Activated CD4-positive, alpha-beta T cell treated with anti-CD3 and anti-CD28 coated beads, Interleukin-2, amount 50 U/mL, for 48 hours (primary cell): ENCODE data around the gene ANKH.

Source experiments
- DNase-seq, 2 experiments: peaks; one replicate each; pipeline ENCODE4 v3.0.0-alpha.2; 2020

The ANKH gene

GRCh38 chr5:14730881-14731280 lies 140.7 kb downstream of the ANKH start:
- no peak for DNase-seq

- DNase-seq, result no peak
These were observed 141.1 kb downstream of the ANKH start for GRCh38 chr5:14730466-14730865.

DNA sequence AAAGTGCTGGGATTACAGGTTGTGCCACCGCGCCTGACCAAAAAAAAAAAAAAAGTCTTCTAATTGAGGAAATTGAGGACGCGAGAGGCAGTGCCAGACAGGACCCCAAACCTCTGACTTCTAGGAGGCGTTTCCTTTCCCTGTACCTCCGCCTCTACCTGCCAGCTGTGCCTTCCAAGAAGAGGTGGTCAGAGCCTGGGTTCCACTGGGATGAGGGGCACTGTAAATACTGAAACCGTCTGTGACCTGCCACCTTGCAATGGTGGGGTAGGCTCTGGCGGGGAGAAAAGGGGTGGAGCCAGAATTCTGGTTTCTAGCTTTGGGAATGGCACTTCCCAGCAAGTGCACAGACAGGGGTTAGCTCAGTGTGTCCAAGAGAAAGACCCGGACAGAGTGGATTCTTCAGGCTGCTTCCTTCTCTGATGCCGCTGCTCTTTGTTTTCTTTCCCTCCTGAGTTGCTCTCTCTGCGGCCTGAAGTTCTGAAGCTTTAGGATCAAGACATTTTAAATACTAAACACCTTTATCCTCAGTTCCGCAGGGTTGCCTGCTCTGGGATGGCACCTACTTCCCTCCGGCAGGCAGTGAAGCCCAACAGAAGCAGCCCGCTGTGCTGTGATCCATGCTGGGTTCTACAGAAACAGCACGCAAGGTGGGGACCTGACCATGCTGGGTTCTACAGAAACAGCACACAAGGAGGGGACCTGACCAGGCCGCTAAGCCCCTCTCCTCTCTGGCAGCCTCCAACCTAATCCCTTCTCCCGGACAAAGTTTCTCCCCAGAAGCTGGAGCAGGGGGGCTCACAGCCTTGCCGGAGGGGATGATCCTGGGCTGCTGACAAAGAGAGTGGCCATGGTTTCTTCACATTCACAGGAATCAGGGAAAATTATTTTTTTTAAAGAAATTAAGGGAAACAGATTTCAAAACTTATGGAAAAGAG lies 141.9 kb downstream of the ANKH start:
- DNase-seq, result no peak

GRCh38 chr5:14728459-14728938 lies 143.1 kb downstream of the ANKH start:
- no peak for DNase-seq

DNA sequence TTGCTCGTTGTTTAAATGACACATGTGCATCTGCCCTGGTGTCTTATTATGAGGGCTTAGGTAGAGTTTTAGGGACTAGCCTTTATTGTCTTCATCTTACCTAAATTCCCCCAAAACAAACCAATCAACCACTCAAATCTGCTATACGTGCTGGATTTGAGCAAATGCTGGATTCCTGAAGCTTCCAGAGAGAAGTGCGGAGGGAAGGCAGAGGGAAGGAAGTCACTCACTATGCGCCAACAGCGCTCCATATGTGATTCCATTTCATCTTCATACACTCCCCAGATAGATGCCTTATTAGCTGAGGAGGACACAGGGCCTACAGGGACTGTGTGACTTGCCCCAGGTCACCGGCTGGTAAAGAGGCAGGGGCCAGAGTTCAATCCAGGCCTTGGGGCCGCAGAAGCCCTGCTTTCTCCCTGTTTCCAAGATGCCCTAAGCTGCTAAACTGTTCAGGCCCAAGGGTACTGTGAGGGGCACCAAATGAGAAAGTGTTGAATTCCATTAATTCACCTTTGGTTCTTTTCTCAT lies 143.6 kb downstream of the ANKH start:
- DNase-seq, result no peak

DNA sequence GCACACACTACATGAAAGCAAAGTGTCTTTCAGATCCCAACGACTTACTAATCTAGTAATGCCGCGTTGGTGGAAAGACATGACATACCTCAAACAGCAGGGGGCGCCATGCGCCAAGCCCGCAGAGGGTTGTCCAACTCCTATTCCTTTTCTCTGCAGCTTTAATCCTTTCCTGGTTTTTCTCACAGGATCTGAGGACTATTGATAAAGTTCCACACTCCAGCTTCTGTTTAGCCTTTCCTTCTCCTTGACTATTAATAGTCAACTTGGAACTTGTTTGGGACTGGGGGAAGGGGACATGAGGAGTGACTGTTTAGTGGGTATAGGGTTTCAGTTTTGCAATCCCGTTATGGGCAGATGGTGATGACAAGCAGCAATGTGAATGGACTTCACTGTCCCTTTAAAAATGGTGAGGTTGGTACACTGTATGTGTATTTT lies 144.1 kb downstream of the ANKH start:
- peak; percentile 75 to 81 for DNase-seq

- no peak for DNase-seq
These were observed 145.3 kb downstream of the ANKH start for GRCh38 chr5:14726066-14726838.

DNA sequence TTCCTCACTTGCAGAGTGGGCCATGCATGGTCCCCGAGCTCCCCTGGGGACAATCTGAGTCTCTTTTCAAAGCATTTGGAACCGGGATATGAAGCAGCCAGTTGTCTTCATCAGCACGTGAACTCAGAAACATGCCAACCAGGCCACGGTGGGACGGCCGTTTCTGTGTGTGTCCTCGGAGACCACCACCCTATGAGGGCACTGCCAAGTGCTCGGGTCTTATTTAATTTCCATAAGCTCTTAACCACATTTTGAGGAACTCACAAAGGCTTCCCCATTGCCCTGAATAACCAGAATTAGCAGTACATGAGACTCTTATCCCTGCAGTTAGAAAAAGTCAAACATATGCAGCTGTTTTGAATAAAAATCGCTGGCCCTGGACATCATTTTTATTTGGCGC lies 146.9 kb downstream of the ANKH start:
- DNase-seq, result no peak

DNA sequence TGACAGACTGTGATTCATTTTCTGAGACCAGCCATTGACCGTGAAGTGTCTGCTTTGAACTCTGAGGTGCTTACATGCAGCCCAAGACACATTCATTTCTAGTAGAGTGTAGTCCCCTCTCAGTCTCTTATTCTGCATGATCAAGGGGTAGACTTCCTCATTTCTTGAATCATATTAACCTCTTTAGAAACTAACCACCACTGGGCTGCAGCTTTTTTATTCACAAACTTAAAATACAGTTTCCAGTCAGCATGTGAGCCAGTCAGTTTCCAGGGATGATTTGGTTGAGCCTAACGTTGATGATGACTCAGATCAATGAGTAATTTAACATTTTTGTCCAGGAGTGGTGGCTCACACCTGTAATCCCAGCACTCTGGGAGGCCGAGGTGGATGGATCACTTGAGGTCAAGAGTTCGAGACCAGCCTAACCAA lies 147.9 kb downstream of the ANKH start:
- peak in 1 of 2 experiments; percentile 23 for DNase-seq

DNA sequence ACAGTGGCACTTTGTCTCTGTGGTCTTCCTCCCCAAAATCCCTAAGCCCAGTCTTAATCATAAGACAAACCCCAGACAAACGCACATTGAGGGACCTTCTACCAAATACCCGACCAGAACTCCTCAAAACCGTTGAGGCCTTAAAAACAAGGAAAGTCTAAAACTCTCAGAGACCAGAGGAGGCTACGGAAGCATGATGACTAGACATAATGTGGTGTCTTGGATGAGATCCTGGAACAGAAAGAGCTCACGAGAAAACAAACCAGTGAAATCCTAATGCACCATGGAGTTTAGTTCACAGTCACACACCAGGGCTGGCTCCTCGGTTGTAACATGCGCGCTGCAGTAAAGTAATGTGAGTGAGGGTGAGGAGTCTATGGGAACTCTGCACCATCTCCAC lies 148.7 kb downstream of the ANKH start:
- DNase-seq, result no peak

DNA sequence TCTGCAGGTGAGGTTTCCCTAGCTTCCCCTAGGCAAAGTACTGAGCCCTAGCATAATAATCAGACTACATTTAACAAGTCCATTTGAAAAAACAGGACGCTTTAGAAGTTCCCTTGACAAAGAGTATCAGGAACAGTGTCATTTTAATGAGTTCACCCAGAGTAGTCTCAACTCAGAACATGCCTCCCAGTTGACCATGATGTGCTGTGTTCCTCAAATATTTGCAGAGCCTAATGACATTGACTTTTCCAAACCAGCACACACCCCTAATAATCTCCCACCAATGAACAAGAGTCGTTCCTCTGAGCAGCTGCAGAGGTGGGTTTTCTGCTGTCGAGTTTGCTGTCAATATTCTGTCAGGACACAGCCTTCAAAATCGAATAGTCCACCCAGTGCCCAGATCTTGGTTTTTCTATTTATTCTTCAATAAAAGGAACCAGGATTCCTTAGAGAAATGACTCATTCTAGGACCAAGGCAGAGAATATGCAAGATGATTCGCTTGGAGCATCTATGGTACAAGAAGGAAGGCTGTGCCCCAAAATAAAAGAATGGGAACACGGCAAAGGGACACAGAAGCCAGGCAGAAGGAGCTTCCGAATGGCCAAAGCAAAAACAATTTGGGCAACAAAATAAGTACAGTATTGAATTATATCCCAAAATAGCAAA lies 149.5 kb downstream of the ANKH start:
- no peak for DNase-seq

- DNase-seq, result no peak
These were observed 151.2 kb downstream of the ANKH start for GRCh38 chr5:14720236-14720923.

- DNase-seq, result no peak
These were observed 152.8 kb downstream of the ANKH start for GRCh38 chr5:14718778-14719177.

DNA sequence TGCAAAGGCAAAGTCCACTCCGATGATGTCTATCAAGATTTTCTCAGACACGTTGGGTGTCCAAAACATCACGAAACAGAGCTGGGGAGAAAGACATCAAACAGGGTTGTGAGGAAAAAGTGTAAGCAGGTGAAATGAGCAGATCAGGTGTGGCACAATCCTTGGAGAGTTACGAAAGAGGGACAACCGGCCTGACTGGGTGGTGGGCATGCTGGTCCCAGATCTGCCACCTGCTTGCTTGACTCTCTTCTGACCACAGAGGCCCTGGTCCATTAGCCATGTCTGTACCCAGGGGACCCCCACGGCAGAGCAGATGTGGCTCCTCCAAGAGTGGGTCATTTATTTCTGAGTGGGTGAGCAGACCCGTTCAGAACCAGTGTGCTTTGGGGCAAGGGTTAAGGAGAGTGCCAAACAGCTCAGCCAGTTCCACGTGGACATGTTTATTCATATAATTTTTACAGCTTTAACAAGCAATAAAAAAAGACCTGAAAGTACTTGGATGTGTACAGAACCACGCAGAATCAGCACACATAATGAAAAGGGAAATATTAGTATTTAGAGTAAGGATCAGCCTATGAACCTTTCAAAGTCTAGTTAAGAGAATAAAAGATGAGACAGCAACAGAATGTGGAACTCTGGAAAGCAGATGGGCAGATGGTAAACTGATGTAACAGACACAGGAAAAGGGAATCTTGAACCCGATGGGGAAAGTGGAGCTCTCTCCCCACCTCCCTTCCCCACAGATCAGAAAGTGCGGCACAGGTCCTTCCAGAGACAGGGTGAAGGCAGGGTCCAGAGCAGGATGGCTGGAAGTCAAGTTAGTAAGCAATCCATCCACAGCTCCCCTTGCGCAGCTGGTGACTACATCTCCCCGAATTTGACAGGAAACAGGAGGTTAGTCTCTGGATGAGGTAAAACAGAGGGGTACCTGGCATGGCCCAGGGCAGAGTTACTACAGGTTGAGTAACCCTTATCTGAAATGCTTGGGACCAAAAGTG lies 154.5 kb downstream of the ANKH start:
- DNase-seq, result no peak

DNA sequence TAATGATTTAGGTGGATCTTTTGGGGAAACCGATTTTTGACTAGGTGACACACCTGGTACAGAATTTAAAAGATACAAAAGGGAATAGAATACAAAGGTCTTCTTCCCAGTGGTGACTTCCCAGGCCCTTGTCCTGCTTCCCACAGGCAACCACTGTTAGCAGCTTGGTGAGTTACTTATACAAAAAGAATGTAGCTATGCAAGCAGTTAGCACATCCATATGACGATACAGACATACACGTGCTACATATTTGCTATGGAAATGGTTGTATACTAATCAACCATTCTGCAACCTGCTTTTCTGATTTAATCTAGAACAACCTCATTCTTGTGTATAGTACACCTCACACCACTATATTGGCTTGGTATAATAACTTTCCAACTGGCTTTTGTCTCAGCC lies 156.1 kb downstream of the ANKH start:
- no peak for DNase-seq

DNA sequence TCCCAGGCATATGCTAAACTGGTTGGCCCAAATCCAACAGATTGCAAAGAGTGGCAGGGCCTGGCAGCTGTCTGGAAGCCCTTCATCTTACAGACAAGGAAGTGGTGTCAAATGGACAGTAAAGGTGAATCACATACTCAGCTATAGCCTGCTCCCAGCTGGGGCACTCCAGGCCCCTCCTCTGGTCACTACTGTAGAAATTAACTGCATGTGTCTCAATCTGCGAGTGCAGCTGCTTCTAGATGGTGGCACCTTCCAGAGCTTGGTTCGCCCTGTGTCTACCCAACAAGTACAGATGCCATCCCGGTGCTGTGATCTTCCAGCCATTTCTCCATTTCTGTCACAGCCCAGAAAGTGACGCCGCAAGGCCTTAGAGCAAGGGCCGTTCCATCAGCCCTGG lies 156.9 kb downstream of the ANKH start:
- no peak for DNase-seq

DNA sequence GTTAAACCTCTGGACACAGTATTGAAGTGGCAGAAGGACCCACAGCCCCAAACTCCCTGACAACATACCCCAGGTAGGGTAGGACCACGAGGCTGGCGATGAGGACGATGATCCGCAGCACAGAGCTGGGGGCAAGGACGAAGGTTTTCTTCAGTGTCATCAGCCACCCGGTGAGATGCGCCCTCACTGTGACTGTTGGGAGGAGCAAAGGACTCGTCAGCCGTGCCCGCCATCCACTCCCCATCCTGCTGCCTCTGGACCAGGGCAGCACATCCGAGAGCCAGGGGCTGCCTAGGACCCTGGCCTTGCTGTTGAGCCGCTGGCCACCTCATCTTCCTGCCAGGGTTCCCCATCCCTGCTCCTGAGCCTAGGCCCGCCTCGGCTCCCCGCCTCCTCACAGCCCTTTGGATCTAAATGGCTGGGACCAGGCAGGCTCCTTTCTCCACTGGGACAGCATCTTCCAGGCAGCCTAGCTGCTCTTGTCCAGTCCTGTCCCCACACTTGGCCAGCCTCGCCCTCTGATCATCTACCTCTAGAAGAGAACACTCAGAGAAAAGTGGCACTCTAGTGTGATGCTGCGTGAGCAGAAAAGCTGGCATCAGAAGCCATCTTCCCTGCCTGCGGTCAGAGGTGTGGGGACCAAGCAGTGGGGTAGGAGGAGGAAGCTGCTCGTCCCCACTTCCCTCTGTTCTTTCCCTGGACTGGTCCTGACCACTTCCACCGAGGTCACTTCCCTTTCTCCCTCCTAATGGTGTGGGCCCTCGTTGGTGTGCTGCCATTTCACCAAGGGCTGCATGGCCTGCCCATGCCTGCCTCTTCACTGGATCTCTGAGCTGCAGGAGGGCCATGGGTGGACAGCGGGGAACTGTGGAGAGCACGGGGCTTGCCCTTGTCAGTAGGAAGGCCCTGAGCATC lies 157.8 kb downstream of the ANKH start:
- DNase-seq, result no peak

- DNase-seq, result no peak
These were observed 158.9 kb downstream of the ANKH start for GRCh38 chr5:14712666-14713065.

DNA sequence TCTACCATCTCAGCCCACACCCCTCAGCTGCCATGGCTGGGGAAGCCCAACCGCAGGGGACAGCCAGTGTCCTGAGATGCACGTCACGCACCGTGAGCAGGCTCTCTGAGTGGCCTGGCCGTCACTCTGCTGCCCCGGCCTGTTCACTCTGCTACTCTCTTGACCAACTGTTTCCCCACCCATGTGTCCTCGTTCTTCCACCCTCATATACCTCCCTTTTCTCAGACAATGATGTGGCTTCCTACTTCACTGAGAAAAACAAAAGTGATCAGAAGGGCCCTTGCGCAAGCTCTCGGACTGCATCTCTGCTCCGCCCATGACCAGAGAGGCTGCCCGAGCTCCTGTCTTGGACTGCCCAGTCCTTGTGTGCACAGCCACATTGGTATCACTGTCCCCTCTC lies 159.4 kb downstream of the ANKH start:
- no peak for DNase-seq
